BLaER1 treated with 17β-estradiol and CSF1 and Interleukin-3, amounts not matched to agents 10 nM and 100 nM (cell line): ENCODE measurements around the gene NAT8L.

Experiments used
- H3K27ac ChIP-seq, 11 experiments: shearing (Covaris generic); formaldehyde crosslinking; 2 replicates each; pipeline ENCODE4 v1.8.1; 2022
- H3K27me3 ChIP-seq, 11 experiments: shearing (Covaris generic); formaldehyde crosslinking; 2 replicates each; pipeline ENCODE4 v1.8.1; 2022
- H3K36me3 ChIP-seq, 11 experiments: shearing (Covaris generic); formaldehyde crosslinking; 2 replicates each; pipeline ENCODE4 v1.8.1; 2022
- H3K4me1 ChIP-seq, 10 experiments: shearing (Covaris generic); formaldehyde crosslinking; 2 replicates each; pipeline ENCODE4 v1.8.1; 2022
- H3K4me2 ChIP-seq, 11 experiments: shearing (Covaris generic); formaldehyde crosslinking; 2 replicates each; pipeline ENCODE4 v1.8.1; 2022
- H3K4me3 ChIP-seq, 10 experiments: shearing (Covaris generic); formaldehyde crosslinking; 2 replicates each; pipeline ENCODE4 v1.8.1; 2022
- H3K9ac ChIP-seq, 11 experiments: shearing (Covaris generic); formaldehyde crosslinking; 2 replicates each; pipeline ENCODE4 v1.8.1; 2022
- H3K9me3 ChIP-seq, 11 experiments: shearing (Covaris generic); formaldehyde crosslinking; replicated peaks in 1 of 11; 2 replicates each; pipeline ENCODE4 v1.8.1; 2022
- H4K20me1 ChIP-seq, 11 experiments: shearing (Covaris generic); formaldehyde crosslinking; 2 replicates each; pipeline ENCODE4 v1.8.1; 2022
- Cebpa-rat ChIP-seq, 11 experiments: shearing (Covaris generic); IDR thresholded peaks; 2 replicates each; pipeline ENCODE4 v1.8.1; 2022

The NAT8L gene

DNA sequence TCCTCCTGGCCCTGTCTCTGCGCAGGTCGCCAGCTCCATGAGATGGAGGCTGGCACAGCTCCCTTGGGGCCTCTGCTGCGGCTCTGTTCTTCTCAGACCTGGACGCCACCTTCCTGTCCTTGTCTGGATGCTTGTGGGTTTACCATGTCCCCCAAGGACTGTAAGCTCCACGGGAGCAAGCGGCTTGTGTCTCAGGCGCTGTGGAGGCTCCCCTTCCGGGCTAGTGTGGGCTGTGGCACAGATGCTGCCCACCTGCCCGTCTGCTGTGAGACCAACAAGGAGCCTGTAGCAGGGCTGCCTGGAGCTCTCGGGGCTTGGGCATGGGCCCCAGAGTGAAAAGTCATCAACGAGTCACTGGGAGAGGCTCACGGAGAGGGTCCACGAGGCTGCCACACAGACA lies 25.2 kb downstream of the NAT8L start:
- H3K4me3 ChIP-seq: no peak overlapping the region
- peak overlapping the region in 1 of 11 experiments; percentile 7; a peak in 1 of 22 replicates for H3K9ac ChIP-seq
- TF ChIP-seq Cebpa-rat (IDR thresholded peaks at IDR 0.05): no peak
- H3K4me1 ChIP-seq: peaks cover 0 to 59% (median 35%) of the 10 kb centered on the region in 10 experiments; a peak in 15 of 20 replicates
- peaks cover 0 to 5% (median 0%) of the 10 kb centered on the region in 11 experiments; a peak in 1 of 22 replicates for H4K20me1 ChIP-seq
- H3K36me3 ChIP-seq: no peaks in the 10 kb centered on the region
- peaks cover 0 to 21% (median 6%) of the 10 kb centered on the region in 11 experiments; a peak in 7 of 22 replicates for H3K9me3 ChIP-seq
- peak overlapping the region in 8 of 11 experiments; percentile 39 to 80 (median 62); a peak in 16 of 22 replicates for H3K4me2 ChIP-seq
- H3K27me3 ChIP-seq: peaks cover 0 to 27% (median 0%) of the 10 kb centered on the region in 11 experiments; a peak in 4 of 22 replicates
- no peak overlapping the region for H3K27ac ChIP-seq

DNA sequence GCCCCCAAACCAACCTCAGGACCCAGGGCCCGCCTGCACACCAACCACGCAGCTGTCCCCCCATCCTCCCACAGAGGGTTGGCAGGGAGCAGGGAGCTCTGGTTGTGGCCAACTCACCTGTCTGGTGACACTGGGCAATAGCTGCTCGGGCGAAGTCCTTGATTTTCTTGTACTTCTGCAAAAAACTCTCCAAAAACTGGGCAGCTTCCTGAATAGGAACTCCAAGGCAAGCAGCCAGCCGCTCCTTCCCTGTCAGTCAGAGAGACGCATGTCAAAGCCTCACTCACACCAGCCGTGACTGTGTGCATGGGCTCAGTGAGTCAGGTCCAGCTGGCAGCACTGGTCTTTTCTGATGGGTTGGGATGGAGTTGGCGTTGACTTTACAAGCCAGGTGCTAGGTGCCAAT lies 26.4 kb downstream of the NAT8L start:
- Histone ChIP-seq H3K4me3 (no peak overlapping the region), H4K20me1 (peaks cover 0 to 5% (median 0%) of the 10 kb centered on the region in 11 experiments; a peak in 1 of 22 replicates), H3K36me3 (no peaks in the 10 kb centered on the region), H3K9me3 (peaks cover 0 to 21% (median 6%) of the 10 kb centered on the region in 11 experiments; a peak in 7 of 22 replicates), H3K4me2 (peak overlapping the region in 6 of 11 experiments; percentile 8 to 75 (median 61); a peak in 4 of 22 replicates), H3K27ac (no peak overlapping the region), H3K4me1 (peaks cover 0 to 48% (median 26%) of the 10 kb centered on the region in 10 experiments; a peak in 14 of 20 replicates), H3K27me3 (peaks cover 0 to 38% (median 0%) of the 10 kb centered on the region in 11 experiments; a peak in 4 of 22 replicates), H3K9ac (no peak overlapping the region)
- TF ChIP-seq Cebpa-rat (IDR thresholded peaks at IDR 0.05): no peak

DNA sequence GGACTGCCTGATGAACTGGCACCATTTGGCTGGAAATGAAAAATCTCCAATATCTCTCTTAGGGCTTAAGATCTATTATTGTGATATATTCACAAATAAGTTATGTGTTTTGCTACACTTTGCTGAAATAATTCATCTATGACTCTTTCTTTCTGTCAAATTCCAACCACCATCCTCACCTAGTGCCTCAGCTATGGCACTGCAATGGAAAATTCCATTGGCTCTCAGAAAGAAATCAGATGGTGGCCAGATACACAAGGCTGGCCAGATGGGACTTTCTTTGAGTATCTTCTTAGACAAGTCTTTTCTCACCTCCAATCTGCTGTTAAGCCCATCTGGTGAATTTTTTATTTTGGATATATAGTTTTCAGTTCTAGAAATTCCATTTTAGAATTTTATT lies 28.0 kb downstream of the NAT8L start:
- Histone ChIP-seq H3K9me3 (peaks cover 0 to 20% (median 6%) of the 10 kb centered on the region in 11 experiments; a peak in 7 of 22 replicates), H3K4me1 (peaks cover 0 to 34% (median 26%) of the 10 kb centered on the region in 10 experiments; a peak in 14 of 20 replicates), H3K4me2 (no peak overlapping the region), H3K36me3 (no peaks in the 10 kb centered on the region), H3K9ac (no peak overlapping the region), H3K4me3 (no peak overlapping the region), H3K27me3 (peaks cover 0 to 54% (median 0%) of the 10 kb centered on the region in 11 experiments; a peak in 4 of 22 replicates), H3K27ac (no peak overlapping the region), H4K20me1 (peaks cover 0 to 5% (median 0%) of the 10 kb centered on the region in 11 experiments; a peak in 1 of 22 replicates)
- no peak for TF ChIP-seq Cebpa-rat (IDR thresholded peaks at IDR 0.05)

DNA sequence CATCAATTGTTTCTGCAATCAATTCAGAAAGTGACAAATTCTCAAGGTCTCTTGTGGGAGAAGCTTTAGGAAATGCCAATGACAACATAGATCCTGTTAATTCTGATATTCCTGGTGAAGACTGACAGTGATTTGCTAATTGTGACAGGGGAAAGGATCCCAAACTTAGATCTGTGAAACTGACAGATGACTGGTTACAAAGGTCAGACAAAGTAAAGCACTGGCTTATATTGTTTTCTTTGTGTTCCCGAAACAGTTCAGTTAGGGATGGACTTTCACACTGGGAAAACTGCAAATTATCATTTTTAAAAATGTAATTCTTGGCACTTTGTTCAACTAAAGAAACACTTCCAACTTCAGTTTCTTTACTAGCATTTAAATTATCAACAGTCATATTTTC lies 30.1 kb downstream of the NAT8L start:
- no peak overlapping the region for H3K9ac ChIP-seq
- no peaks in the 10 kb centered on the region for H3K36me3 ChIP-seq
- H3K4me2 ChIP-seq: no peak overlapping the region
- peaks cover 0 to 56% (median 0%) of the 10 kb centered on the region in 11 experiments; a peak in 4 of 22 replicates for H3K27me3 ChIP-seq
- no peaks in the 10 kb centered on the region for H4K20me1 ChIP-seq
- H3K4me3 ChIP-seq: no peak overlapping the region
- peaks cover 0 to 14% (median 9%) of the 10 kb centered on the region in 10 experiments; a peak in 14 of 20 replicates for H3K4me1 ChIP-seq
- peaks cover 0 to 14% (median 6%) of the 10 kb centered on the region in 11 experiments; a peak in 8 of 22 replicates for H3K9me3 ChIP-seq
- H3K27ac ChIP-seq: no peak overlapping the region
- TF ChIP-seq Cebpa-rat (IDR thresholded peaks at IDR 0.05): no peak

DNA sequence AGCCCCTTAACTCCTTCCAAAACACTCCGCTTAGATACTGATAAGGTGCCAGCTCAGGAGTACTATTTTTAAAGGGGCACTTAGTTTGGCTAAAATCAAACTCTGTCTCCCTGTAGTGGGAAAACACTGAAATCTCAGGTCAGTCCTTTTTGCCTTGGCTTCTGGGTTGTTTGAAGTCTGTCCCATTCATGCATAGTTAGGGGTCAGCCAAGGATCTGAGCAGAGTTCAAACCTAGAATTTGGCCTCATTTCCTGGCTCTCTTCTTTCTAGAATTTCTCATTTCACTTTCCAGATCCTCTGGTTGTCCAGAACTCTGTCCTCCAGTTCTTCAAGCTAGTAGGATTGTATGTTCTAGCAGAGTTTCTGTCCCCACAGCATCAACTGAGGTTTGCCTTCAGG lies 31.5 kb downstream of the NAT8L start:
- H3K36me3 ChIP-seq: no peaks in the 10 kb centered on the region
- H3K27me3 ChIP-seq: peaks cover 0 to 50% (median 0%) of the 10 kb centered on the region in 11 experiments; a peak in 4 of 22 replicates
- TF ChIP-seq Cebpa-rat (IDR thresholded peaks at IDR 0.05): no peak
- H4K20me1 ChIP-seq: no peaks in the 10 kb centered on the region
- H3K27ac ChIP-seq: no peak overlapping the region
- H3K4me1 ChIP-seq: peaks cover 0 to under 1% (median 0%) of the 10 kb centered on the region in 10 experiments; a peak in 1 of 20 replicates
- peaks cover 0 to 21% (median 9%) of the 10 kb centered on the region in 11 experiments; a peak in 14 of 22 replicates for H3K9me3 ChIP-seq
- H3K4me2 ChIP-seq: no peak overlapping the region
- no peak overlapping the region for H3K9ac ChIP-seq
- no peak overlapping the region for H3K4me3 ChIP-seq

DNA sequence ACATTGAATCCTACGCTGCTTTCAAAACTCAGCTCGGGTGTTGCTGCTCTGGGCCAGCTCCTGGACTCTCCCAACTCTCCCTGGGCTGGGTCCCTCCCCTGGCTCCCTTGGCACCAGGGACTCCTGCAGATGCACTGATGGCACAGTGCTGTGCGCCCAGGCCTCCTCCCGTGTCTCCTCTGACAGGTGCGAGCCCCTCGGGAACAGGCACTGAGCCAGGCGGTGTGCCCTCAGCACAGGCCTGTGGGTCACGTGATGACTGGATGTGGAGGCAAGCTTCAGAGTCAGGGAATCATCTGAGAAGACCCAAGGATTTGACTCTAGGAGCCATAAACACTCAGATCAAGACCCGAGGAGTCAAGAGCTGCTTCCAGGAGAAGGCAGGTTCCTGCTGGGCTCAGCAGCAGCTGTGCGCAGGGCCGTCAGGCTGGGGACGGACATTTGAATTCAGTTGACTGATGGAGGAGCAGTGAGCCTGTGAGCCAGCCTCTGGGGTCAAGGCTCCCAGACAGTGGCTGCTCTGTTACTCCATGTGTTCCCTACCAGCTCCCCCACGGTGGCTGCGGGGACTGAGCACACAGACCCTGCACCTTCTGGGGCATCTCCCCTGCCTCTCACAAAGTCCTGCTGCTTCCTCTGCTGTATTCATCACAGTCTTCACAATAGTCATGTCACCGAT lies 33.0 kb downstream of the NAT8L start:
- no peak overlapping the region for H3K4me3 ChIP-seq
- no peak for TF ChIP-seq Cebpa-rat (IDR thresholded peaks at IDR 0.05)
- peaks cover 0 to 64% (median 0%) of the 10 kb centered on the region in 11 experiments; a peak in 4 of 22 replicates for H3K27me3 ChIP-seq
- no peaks in the 10 kb centered on the region for H3K4me1 ChIP-seq
- H4K20me1 ChIP-seq: no peaks in the 10 kb centered on the region
- peaks cover 0 to 9% (median 0%) of the 10 kb centered on the region in 11 experiments; a peak in 1 of 22 replicates for H3K36me3 ChIP-seq
- no peak overlapping the region for H3K9ac ChIP-seq
- H3K27ac ChIP-seq: no peak overlapping the region
- no peak overlapping the region for H3K4me2 ChIP-seq
- H3K9me3 ChIP-seq: peaks cover 14 to 27% (median 21%) of the 10 kb centered on the region in 11 experiments

DNA sequence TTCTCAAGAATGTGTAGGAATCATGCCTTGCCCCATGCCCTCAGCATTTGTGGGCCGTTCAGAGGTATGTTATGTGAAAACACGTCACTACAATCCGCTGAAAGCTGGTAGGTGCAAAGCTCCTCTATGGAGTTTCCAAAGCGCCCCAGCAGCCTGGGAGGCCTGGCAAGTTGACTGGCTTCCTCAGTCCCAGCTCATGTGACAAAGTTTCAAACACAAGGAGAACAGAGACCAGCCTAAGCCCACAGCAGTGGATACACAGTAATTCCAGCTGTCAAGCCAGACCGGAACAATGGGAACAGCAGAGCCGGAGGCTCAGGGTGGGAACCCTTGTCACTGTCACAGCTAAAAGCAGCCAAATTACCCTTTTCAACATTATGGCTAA lies 33.5 kb downstream of the NAT8L start:
- TF ChIP-seq Cebpa-rat (IDR thresholded peaks at IDR 0.05): no peak
- Histone ChIP-seq H3K27me3 (peaks cover 0 to 67% (median 0%) of the 10 kb centered on the region in 11 experiments; a peak in 4 of 22 replicates), H3K4me2 (no peak overlapping the region), H3K9me3 (peaks cover 19 to 27% (median 25%) of the 10 kb centered on the region in 11 experiments), H4K20me1 (no peaks in the 10 kb centered on the region), H3K4me1 (no peaks in the 10 kb centered on the region), H3K27ac (no peak overlapping the region), H3K36me3 (peaks cover 0 to 10% (median 0%) of the 10 kb centered on the region in 11 experiments; a peak in 1 of 22 replicates), H3K4me3 (no peak overlapping the region), H3K9ac (no peak overlapping the region)

DNA sequence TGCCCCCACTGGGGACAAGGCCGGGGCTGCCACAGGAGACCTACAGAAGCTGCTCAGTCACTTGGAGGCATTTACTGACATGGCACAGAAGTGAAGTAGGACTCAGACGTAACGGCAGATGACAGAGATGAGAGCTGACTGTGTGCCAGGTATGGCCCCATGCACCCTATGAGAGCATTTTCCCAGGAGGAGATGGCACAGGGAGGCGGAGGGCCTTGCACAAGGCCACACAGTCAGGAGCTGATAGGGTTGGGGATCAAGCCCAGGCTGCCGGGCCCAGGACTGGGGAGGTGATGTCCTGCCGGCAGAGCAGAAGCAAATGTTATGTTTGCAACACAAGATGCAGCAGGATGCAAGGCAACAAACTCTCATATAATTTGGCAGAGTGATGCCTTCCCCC lies 34.1 kb downstream of the NAT8L start:
- Histone ChIP-seq H3K4me2 (no peak overlapping the region), H3K27me3 (peaks cover 0 to 74% (median 0%) of the 10 kb centered on the region in 11 experiments; a peak in 4 of 22 replicates), H3K4me3 (no peak overlapping the region), H4K20me1 (no peaks in the 10 kb centered on the region), H3K9ac (no peak overlapping the region), H3K9me3 (peaks cover 24 to 33% (median 31%) of the 10 kb centered on the region in 11 experiments), H3K36me3 (peaks cover 0 to 10% (median 0%) of the 10 kb centered on the region in 11 experiments; a peak in 1 of 22 replicates), H3K4me1 (no peaks in the 10 kb centered on the region), H3K27ac (no peak overlapping the region)
- TF ChIP-seq Cebpa-rat (IDR thresholded peaks at IDR 0.05): no peak

DNA sequence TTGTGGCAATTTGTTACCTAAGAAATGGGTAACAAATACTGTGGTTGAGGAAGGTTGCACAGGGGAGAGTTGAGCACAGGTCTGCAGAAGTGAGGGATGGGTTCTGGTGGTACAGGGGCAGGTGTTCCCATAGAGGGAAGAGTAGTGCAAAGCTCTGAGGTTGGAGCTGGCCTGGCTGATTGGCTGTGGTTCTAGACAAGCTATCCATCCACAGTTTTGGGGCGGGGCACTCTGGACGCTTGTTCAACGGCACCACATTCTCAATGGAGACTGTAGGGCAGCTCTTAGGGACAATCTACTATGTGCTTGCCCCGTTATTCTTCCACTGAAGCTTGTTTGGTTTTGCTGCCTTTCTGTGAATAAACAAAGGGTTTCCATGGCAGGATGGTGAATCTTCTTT lies 35.4 kb downstream of the NAT8L start:
- Histone ChIP-seq H3K4me2 (no peak overlapping the region), H3K27ac (no peak overlapping the region), H3K36me3 (peaks cover 0 to 10% (median 0%) of the 10 kb centered on the region in 11 experiments; a peak in 1 of 22 replicates), H3K27me3 (peaks cover 0 to 81% (median 0%) of the 10 kb centered on the region in 11 experiments; a peak in 5 of 22 replicates), H3K4me3 (no peak overlapping the region), H4K20me1 (no peaks in the 10 kb centered on the region), H3K9ac (no peak overlapping the region), H3K9me3 (peaks cover 24 to 45% (median 40%) of the 10 kb centered on the region in 11 experiments), H3K4me1 (no peaks in the 10 kb centered on the region)
- TF ChIP-seq Cebpa-rat (IDR thresholded peaks at IDR 0.05): no peak
